GM12875 (cell line): ENCODE measurements around the gene LEKR1.

Experiments
- H3K4me3 ChIP-seq: one replicate; pipeline ENCODE4 v1.5.1; 2011; ENCODE audit warnings: low read depth, low read length, control low read depth
- TF ChIP-seq, protein P1 (sequence below): IDR thresholded peaks from 2 replicates; pipeline ENCODE4 v1.5.1; 2011; ENCODE audit warnings: low read depth, mild to moderate bottlenecking, control low read depth, inconsistent platforms, low read length, moderate library complexity, borderline replicate concordance; ENCODE audit not compliant: insufficient read depth

The LEKR1 gene

DNA sequence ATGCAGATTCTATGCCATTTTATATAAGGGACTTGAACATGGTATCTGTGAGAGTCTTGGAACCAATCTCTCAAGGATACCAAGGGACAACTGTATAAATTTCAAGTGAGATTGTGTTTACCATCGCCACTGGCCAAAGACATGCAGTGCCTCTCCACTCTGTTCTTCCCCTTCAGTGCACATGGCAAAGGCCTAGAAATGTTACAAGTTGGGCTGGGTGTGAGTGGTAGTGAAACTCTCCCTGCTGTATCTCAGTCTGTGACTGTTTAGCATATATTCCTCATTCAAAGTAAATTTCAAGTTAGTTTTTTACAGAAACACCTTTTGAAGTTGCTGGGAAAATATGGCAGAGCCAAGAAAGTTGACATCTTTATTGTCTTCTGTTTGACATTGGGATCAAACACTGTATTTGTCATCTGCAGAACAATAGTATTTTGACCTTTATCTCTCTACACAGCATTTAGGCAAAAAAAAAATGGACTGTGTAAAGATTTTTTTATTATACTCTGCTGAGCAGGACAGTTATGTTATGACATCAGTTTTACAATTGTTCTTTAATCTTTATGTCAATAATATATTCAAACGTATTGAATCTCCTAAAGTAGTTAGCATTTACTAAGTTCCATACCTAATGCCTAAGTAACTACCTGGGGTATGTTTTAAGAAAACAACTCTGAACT is 232.4 kb downstream of the LEKR1 start:
- no peak overlapping the region for H3K4me3 ChIP-seq
- TF ChIP-seq, protein P1, sequence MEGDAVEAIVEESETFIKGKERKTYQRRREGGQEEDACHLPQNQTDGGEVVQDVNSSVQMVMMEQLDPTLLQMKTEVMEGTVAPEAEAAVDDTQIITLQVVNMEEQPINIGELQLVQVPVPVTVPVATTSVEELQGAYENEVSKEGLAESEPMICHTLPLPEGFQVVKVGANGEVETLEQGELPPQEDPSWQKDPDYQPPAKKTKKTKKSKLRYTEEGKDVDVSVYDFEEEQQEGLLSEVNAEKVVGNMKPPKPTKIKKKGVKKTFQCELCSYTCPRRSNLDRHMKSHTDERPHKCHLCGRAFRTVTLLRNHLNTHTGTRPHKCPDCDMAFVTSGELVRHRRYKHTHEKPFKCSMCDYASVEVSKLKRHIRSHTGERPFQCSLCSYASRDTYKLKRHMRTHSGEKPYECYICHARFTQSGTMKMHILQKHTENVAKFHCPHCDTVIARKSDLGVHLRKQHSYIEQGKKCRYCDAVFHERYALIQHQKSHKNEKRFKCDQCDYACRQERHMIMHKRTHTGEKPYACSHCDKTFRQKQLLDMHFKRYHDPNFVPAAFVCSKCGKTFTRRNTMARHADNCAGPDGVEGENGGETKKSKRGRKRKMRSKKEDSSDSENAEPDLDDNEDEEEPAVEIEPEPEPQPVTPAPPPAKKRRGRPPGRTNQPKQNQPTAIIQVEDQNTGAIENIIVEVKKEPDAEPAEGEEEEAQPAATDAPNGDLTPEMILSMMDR = no peak

DNA sequence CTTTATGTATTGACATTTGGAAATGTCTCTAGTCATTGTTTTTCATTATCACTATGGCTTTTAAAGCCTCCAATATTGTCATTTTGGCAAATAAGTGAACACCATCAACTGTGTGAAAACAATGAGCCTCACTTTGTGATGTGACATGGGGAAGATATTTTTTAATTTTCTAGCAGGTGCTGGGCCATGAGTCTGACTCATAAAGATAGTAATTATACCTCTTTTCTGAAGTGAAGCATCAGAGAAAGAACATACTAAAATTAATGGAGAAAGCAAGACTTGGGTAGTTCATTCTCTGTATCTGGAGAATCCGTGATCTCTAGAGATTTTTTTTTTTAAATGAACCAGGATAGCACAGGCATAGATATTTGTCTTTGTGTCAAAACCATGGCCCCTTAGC is 233.0 kb downstream of the LEKR1 start:
- no peak overlapping the region for H3K4me3 ChIP-seq
- TF ChIP-seq, protein P1 = no peak

- no peak overlapping the region for H3K4me3 ChIP-seq
- TF ChIP-seq, protein P1 = no peak
Observed at GRCh38 chr3:157059661-157060060, 233.5 kb downstream of the LEKR1 start.

DNA sequence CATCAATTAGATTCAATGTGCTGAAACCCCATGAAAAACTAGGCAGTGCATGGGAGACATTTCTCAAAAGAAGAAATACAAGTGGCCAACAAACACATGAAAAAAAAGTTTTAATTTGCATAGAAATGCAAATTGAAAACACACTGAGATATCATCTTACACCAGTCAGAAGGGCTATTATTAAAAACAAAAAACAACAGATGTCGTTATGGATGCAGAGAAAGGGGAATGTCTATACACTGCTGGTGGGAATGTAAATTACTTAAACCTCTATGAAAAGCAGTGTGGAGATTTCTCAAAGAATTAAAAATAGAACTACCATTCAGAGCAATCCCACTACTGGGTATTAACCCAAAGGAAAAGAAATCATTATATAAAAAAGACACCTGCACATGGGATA is 235.1 kb downstream of the LEKR1 start:
- no peak overlapping the region for H3K4me3 ChIP-seq
- TF ChIP-seq, protein P1 = no peak

DNA sequence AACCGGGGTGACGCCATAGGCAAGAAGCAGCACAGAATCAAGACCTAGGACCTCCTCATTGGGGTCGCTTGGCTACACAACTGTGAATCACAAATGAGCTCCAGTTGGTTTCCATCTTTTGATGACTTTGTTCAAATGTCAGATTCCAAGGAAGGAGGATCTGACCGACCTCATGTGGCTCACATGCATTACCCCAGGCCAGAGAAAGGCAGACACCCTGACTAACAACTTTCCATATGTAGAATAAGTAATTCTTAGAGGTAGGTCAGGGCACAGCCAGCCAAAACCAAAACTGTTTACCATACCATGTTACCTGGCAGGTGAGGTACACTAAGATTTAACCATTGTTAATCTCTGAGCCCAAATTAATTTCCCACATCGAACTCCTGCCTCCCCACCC is 237.3 kb downstream of the LEKR1 start:
- H3K4me3 ChIP-seq = no peak overlapping the region
- TF ChIP-seq, protein P1 = no peak

GRCh38 chr3:157063926-157064325 is 237.8 kb downstream of the LEKR1 start:
- no peak overlapping the region for H3K4me3 ChIP-seq
- TF ChIP-seq, protein P1 = no peak

DNA sequence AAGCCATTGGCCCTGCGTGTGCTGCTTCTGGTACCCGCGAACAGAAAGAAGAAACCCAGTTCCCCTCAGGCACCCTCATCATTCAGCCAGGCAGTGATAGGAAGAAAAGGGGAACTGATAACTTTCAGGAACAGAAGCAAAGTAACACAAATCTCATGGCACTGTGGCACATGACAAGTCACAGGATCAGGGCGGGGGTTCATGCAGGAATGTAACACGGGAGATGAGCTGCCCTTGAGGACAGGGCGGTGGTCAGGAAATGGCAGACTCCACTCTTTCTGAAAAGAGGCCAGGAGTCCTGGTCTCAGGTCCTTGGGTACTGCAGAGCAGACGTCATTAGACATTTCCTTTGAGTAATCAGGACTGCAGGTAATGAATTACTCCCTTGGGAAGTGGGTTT is 238.2 kb downstream of the LEKR1 start:
- TF ChIP-seq, protein P1 = no peak

More for the DNA sequence above, 238.2 kb downstream of the LEKR1 start:
- no peak overlapping the region for H3K4me3 ChIP-seq
